ENCODE results near the gene GNG7.
"Not testable (repeated sequence)": the region's sequence is repeated elsewhere in the genome, so short reads cannot be mapped to it uniquely, and the experiment has no call there.

Gene GNG7

GRCh38 chr19:2500156-2500555, 202.3 kb downstream of the GNG7 start:
- no peak for DNase-seq

DNA sequence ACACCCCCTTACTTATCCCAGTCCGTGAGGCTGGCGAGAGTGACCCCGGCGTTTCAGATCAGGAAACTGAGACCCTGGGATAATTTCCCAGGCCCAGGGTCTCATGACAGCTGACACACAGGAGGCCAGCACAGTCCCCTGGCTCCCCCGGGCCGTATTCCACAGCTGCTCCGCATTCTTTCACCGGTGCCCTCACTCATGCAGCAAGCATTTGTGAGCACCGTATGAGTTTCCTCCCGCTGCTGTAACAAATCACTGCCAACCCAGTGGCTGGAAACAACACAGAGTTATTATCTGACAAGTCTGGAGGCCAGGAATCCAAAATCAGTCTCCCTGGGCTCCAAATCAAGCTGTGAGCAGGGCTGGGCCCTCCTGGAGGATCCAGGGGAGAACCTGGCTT, 205.3 kb downstream of the GNG7 start:
- no peak for DNase-seq

- DNase-seq = no peak
These were observed 206.7 kb downstream of the GNG7 start for GRCh38 chr19:2495651-2496316.

DNA sequence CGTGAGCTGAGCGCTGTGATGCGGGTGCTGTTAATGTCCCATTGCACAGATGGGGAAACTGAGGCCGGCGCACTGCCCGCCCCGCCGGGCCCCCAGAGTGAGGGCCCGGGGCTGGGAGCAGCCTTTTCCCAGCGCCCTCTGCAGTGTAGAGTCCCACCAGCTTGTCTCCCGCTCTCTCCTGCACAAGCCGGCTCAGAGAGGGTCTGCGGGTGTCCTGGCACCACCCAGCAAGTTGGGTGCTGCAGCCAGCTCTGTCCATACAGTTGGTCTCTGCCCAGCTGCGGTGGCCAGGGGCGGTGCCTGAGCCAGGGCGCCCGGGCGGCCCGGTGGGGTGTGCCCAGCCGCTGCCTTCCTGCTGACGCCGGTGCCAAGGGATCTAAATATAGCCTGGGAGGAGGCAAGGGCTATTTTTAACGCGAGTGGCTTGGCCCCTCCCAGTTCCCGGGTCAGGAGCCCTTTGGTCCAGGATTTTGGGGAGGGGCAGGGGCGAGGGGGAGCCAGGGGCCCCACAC, 207.3 kb downstream of the GNG7 start:
- peak; percentile 68 for DNase-seq

DNA sequence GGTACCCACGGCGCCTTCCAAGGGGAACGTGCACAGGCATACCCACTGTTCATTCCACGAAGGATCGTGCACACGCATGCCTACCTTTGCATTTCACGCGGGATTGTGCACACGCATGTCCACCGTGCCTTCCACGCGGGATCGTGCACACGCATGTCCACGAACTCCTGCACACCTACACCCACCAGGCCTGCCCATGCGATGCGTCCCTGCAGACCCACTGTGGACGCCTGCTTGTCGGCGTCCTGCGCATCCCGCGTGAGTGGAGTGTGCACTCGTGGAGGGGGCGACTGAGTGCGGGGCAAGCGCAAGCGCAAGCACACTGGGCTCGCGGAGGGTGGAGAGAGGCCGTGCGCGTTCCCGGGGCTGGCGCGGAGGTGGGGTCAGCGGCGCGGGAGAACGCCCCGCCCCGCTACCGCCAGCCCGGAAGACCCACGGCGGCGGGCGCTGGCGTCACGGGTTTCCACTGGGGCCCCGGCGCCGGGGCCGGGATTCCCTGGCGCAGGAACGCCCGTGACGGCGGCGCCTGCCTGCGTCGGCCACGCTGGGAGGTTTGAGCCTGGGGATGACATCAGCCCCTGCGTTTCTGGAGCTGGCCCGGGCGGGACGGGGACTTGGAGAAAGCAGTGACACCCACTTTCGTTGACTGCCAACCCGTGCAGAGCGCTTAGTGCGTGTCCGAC, 207.9 kb downstream of the GNG7 start:
- DNase-seq = peak; percentile 72

- no peak for DNase-seq
These were observed 208.4 kb downstream of the GNG7 start for GRCh38 chr19:2494084-2494446.

- not testable (repeated sequence) for DNase-seq
These were observed 209.0 kb downstream of the GNG7 start for GRCh38 chr19:2493448-2493847.

DNA sequence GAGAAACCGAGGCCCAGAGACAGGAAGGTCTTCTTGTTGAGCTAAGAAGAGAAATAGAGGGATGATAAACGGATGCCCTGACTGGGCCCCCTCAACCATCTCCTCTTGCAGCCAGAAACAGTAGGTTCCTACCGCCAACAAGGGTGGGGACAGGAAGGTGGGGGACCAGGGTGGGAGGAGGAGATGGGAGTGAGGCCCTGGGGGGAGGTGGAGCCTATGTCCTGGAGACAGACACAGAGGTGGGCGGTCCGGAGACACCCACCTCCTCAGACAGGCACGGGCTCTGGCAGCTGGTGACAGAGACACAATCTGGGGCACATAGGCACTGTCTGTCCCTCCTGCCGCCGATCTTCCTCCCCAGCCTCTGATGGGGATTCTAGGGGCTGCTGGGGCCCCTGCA, 209.6 kb downstream of the GNG7 start:
- DNase-seq = no peak

- peak; percentile 42 for DNase-seq
These were observed 211.2 kb downstream of the GNG7 start for GRCh38 chr19:2491130-2491801.

- DNase-seq = no peak
These were observed 211.8 kb downstream of the GNG7 start for GRCh38 chr19:2490659-2491058.

DNA sequence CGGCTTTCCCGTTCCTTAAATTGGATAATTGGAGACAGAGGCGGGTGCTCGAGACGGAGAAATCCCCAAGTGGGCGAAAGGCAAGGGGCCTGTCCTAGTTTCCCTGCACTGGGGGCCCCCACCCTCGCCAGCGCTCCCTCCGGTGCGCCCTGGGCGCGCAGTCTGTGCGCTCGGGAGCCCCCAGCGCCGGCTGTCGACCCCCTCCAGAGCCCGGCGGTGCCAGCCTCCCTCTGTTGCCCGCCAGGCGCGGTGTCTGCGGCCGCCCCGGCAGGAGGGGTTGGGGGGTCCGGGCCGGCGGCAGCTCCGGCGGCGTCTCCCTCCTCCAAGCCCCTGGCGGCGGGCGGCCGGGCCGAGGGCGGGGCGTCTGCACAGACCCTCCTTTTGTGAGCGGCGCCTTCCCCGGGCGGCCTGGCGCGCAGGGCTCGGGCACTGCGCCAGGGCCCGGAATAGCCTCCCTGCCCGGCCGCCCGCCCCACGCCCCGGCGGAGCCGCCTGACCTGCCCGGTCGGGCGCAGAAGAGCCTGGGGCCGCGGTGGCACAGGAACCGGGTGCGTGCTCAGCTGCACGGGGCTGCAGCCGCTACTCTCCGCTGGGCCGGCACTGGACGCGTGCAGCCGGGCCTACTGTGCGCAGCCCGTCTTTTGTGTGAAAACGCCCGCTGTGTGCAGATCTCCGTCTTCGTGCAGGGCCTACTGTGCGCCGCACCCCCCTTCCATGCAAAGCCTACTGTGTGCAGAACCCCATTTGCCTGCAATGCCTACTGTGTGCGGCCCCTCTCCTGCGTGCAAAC, 213.4 kb downstream of the GNG7 start:
- peak; percentile 77 for DNase-seq

- no peak for DNase-seq
These were observed 214.0 kb downstream of the GNG7 start for GRCh38 chr19:2488405-2488941.

GRCh38 chr19:2487842-2488241, 214.7 kb downstream of the GNG7 start:
- peak; percentile 64 for DNase-seq

GRCh38 chr19:2487090-2487489, 215.4 kb downstream of the GNG7 start:
- no peak for DNase-seq

DNA sequence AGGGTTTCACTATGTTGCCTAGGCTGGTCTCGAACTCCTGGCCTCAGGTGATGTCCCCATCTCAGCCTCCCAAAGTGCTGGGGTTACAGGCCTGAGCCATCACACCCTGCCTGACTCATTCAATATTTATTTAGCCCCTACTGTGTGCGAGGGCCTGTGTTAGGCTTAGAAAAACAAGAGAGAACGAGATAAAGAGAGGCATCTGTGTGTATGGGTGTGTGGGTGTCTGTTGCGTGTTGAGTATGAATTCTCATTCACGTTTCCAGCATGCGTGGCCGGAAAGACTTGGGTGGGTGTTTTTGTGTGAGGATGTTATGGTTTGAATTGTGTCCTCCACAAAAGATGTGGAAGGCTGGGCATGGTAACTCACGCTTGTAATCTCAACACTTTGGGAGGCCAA, 217.1 kb downstream of the GNG7 start:
- no peak for DNase-seq

- DNase-seq = no peak
These were observed 218.1 kb downstream of the GNG7 start for GRCh38 chr19:2484178-2484937.

GRCh38 chr19:2483484-2484151, 218.9 kb downstream of the GNG7 start:
- DNase-seq = no peak

DNA sequence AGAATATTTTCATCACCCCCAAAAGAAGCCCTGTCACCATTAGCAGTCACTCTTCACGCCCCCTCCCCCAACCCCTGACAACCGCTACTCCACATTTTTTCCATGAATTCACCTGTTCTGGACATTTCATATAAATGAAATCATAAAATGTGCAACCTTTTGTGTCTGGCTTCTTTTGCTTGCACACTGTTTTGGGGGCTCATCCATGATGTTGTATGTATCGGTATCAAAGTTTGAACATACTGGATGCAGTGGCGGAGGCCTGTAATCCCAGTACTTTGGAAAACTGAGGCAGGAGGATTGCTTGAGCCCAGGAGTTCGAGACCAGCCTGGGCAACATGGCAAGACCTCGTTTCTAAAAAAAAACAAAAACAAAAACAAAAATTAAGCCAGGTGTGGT, 219.4 kb downstream of the GNG7 start:
- DNase-seq = no peak

DNA sequence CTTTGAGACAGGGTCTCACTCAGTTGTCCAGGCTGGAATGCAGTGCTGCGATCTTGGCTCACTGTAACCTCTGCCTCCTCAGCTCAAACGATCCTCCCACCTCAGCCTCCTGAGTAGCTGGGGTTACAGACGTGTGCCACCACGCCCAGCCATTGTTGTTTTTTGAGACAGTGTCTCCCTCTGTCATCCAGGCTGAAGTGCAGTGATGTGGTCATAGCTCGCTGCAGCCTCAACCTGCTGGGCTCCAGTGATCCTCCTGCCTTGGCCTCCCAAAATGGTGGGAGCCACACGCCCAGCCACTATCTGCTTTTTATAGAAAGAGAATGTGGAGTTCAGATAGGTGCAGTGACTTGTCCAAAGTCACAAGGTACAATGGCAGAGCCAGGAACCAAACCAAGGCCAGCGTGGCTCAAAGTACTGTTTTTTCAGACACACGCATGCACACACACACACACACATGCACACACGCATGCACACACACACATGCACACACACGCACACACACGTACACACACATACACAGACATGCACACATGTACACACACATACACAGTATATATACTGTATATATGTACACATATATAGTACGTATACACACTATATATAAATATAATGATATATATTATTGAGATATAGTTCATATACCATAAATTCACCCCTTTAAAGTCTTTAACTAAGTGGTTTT, 220.0 kb downstream of the GNG7 start:
- no peak for DNase-seq

- DNase-seq = no peak
These were observed 221.0 kb downstream of the GNG7 start for GRCh38 chr19:2481466-2481865.

Measured in hematopoietic multipotent progenitor cell treated with erythropoietin and hydrocortisone succinate and interleukin-3 and kit ligand, for 4 days (in vitro differentiated cells).